Motor neuron (in vitro differentiated cells): ENCODE data around the gene CLDN22. TPM values are rescaled to one million over a fixed set of nuclear protein-coding genes. Genes with fewer than 3 reads are reported as not detected.
A peak's percentile ranks its signal among the peaks of the same experiment; 100 is the strongest.
"Not testable (repeated sequence)": the region's sequence is repeated elsewhere in the genome, so short reads cannot be mapped to it uniquely, and the experiment has no call there.

Experiments
- ATAC-seq, 8 experiments: fragments of 200-7000 bp; cut with Tn5 transposase; replicated peaks in 6 of 8; 2 replicates each; pipeline ENCODE4 v1.8.0; 2021; ENCODE audit warnings: mild to moderate bottlenecking in 8 of 8, moderate library complexity in 8 of 8
- H3K27ac ChIP-seq, 2 donors: fragments of 250-450 bp; sonication (Bioruptor Pico); 2 replicates each; pipeline ENCODE4 v1.9.0; 2021; ENCODE audit warnings: antibody characterized with exemption in 2 of 2, mild to moderate bottlenecking in 2 of 2, moderate library complexity in 1 of 2
- H3K4me1 ChIP-seq, 2 donors: fragments of 250-450 bp; sonication (Bioruptor Pico); replicated peaks in 1 of 2; 2 replicates each; pipeline ENCODE4 v1.6.1; 2021; ENCODE audit warnings: antibody characterized with exemption in 2 of 2, mild to moderate bottlenecking in 2 of 2, moderate library complexity in 1 of 2
- H3K4me3 ChIP-seq, 5 donors: fragments of 250-450 bp; sonication (Bioruptor Pico); 2 replicates each; pipeline ENCODE4 v1.9.0; 2021; ENCODE audit warnings: antibody characterized with exemption in 5 of 5, mild to moderate bottlenecking in 5 of 5, moderate library complexity in 4 of 5
- WGBS, 10 experiments: fragments of 450-650 bp; shearing (Covaris generic); methylation state at CpG; one replicate each; pipeline ENCODE4 v1.0.0; 2022; 5-methylcytosine and 5-hydroxymethylcytosine counted together
- in situ Hi-C, 9 experiments: fragments of 400-800 bp; cut with MboI; loops; one replicate each; pipeline ENCODE4 v1.15.0; 2021; ENCODE audit warnings: low sequenced_read_pairs in 9 of 9, low pct_unique_long_range_greater_than_20kb in 2 of 9; ENCODE audit not compliant: unreplicated experiment in 9 of 9
- total RNA-seq, 8 experiments: library from RNA; unstranded; fragments of 300-600 nt; gene quantifications; 2 replicates each; pipeline versions ENCODE4 v1.2.3 to v1.2.4, GENCODE V29; 2022

CLDN22 gene
- total RNA-seq, 8 experiments from 2014 or later = 0.14 to 0.46 (median 0.39) TPM; not detected in 2

GRCh38 chr4:183326853-183327252, 6.8 kb upstream of the CLDN22 start:
- H3K27ac ChIP-seq = no peak overlapping the region
- peak in 1 of 8 experiments; percentile 26 for ATAC-seq
- WGBS, 10 experiments = 63 to 100% (median 80%) methylated on average over 1 of the region's 2 CpGs; no CpG with 5 or more reads in 7 of the 10 experiments
- H3K4me1 ChIP-seq = no peaks in the 10 kb centered on the region
- in situ Hi-C loops = no loop called here
- H3K4me3 ChIP-seq = no peak overlapping the region

GRCh38 chr4:183326387-183326786, 6.3 kb upstream of the CLDN22 start:
- H3K27ac ChIP-seq, H3K4me3 ChIP-seq, ATAC-seq, in situ Hi-C loops, H3K4me1 ChIP-seq: not testable (repeated sequence)
- WGBS, 10 experiments = 60 to 92% (median 81%) methylated on average over 1 to 6 of the region's 6 CpGs; no CpG with 5 or more reads in 4 of the 10 experiments

DNA sequence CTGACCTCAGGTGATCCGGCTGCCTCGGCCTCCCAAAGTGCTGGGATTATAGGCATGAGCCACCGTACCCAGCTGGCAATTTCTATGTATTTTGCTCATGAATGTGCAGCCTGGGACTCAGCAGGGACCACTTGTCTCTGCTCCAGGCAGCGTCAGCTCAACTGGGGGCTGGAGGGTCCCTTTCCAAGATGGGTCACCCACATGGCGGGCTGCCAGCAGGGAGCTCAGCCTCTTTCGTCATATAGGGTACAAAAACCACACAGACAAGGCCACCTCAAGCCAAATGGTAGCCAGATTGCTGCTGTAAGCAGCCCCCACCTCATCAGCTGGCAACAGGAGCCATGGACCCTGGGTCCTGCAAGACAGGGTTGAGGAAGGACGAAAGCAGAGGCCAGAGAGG, 4.5 kb upstream of the CLDN22 start:
- in situ Hi-C loops = no loop called here
- Histone ChIP-seq H3K27ac (no peak overlapping the region), H3K4me1 (no peaks in the 10 kb centered on the region), H3K4me3 (no peak overlapping the region)
- 83 to 100% (median 100%) methylated on average over 1 to 4 of the region's 7 CpGs; no CpG with 5 or more reads in 4 of the 10 experiments for WGBS, 10 experiments
- no peak for ATAC-seq

DNA sequence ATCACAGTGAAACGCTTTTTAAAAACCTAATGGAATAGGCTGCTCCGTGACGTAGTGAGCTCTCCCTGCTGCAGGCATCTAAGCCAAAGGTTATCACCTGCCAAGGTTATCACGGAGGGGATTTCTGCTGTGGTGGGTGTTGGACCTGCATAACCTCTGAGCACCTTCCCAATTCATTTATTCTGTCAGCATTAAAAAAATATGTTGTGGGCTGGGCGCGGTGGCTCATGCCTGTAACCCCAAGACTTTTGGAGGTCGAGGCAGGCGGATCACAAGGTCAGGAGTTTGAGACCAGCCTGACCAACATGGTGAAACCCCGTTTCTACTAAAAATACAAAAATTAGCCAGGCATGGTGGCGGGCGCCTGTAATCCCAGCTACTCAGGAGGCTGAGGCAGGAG, 4.0 kb upstream of the CLDN22 start:
- H3K27ac ChIP-seq, H3K4me3 ChIP-seq, H3K4me1 ChIP-seq, ATAC-seq, in situ Hi-C loops: not testable (repeated sequence)
- WGBS, 10 experiments = 80 to 100% (median 91%) methylated on average over 1 to 5 of the region's 11 CpGs; no CpG with 5 or more reads in 2 of the 10 experiments

DNA sequence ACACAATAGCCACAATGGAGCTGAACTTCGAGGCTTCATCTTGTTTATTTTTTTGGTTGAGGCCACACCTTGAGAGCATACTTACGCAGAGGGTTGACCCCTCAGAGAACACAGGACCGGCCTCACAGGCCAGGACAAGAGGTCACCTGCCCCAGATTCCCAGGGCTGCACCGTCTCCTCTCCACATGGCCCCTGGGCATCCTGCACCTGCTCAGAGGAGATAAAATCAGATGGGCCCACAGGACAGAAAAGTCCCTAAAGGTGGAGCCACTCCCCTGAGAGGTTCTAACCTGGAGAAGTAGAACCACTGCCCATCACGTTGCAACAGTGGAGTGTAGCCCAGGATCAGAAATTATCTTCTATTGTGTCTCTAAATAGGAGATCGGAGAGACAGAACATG, 3.2 kb upstream of the CLDN22 start:
- WGBS, 10 experiments = 60 to 100% (median 91%) methylated on average over 1 to 3 of the region's 6 CpGs; no CpG with 5 or more reads in 2 of the 10 experiments
- Histone ChIP-seq H3K4me1 (no peaks in the 10 kb centered on the region), H3K27ac (no peak overlapping the region), H3K4me3 (no peak overlapping the region)
- ATAC-seq = no peak
- in situ Hi-C loops = no loop called here

DNA sequence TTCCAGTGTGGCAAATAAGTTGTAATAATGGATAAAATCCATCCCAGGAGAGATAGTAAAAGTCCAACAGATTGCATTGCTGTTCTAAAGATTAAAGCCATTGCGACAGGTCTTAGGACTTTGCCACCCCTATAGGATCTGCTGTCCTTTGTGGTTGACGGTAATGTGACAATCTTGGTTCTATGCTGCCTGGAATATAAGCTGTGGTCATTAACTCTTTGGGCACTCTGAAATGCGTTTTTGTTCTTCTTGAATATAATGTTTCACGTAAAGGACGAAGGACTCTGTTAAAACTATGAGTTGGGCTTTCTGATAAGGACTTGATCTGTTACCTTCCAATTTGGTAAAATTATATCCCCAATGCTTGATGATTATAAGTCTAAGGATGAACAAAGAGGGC, 2.2 kb upstream of the CLDN22 start, which contains the start of gene CLDN24:
Gene CLDN24, minus strand, starts transcription at position 101 of the 400 bp plus-strand sequence. Its CDS starts 0 bp downstream, at position 101.
- H3K4me1 ChIP-seq = no peaks in the 10 kb centered on the region
- H3K27ac ChIP-seq = no peak within 1 kb of the TSS
- no peak within 1 kb of the TSS for H3K4me3 ChIP-seq
- 83 to 100% (median 97%) methylated on average over 1 to 4 of the region's 5 CpGs for WGBS, 10 experiments
- no peak for ATAC-seq
- in situ Hi-C loops = no loop called here

DNA sequence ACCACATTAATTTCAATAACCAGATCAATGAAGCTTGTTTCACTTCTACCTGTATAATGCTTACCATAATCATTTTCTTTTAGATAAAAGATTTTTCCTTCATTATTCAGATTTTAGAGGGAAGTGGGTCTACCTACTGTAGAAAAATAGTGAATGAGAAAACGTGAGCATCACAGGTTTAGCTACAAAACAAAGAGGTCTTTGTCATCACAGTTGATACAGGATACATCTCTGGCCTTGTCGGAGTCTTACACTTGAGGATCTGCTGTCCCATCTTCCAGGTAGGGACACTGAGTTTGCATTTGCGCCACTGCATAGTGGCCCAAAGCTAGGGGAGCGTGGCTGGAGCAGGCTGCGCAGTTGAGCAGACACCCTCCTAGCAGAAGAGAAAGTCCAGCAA, 1.4 kb upstream of the CLDN22 start:
- no peak overlapping the region for H3K27ac ChIP-seq
- in situ Hi-C loops = no loop called here
- WGBS, 10 experiments = 50 to 100% (median 100%) methylated on average over 1 to 2 of the region's 5 CpGs
- H3K4me3 ChIP-seq = no peak overlapping the region
- no peak for ATAC-seq
- H3K4me1 ChIP-seq = no peaks in the 10 kb centered on the region

GRCh38 chr4:183321079-183321478, 1.0 kb upstream of the CLDN22 start:
- no peak for ATAC-seq
- no peak overlapping the region for H3K4me3 ChIP-seq
- WGBS, 10 experiments = 67 to 100% (median 93%) methylated on average over 1 to 2 of the region's 2 CpGs; no CpG with 5 or more reads in 1 of the 10 experiments
- no peaks in the 10 kb centered on the region for H3K4me1 ChIP-seq
- in situ Hi-C loops = no loop called here
- no peak overlapping the region for H3K27ac ChIP-seq

DNA sequence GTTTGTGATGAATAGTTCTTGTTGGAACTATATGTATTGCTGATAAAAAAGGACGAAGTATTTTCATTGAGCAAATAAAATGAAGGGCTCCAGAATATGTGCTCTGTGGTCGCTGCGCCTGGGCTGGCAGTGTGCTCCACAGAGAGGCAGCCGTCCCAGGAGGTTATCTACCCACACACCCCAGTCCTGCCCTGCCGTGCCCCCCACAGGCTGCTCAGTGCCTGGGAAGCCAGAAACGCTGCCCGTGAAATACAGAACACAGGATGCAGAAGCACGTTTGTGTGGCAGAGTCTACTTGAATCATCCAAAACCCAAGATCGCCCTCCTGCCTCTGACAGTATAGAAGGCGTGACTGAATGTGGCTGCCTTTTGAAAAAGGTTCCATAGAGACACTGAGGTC, 1.4 kb downstream of the CLDN22 start:
- no peak for ATAC-seq
- no peaks in the 10 kb centered on the region for H3K4me1 ChIP-seq
- in situ Hi-C loops = no loop called here
- 40 to 100% (median 92%) methylated on average over 1 to 9 of the region's 10 CpGs; no CpG with 5 or more reads in 1 of the 10 experiments for WGBS, 10 experiments
- H3K4me3 ChIP-seq = no peak overlapping the region
- no peak overlapping the region for H3K27ac ChIP-seq

DNA sequence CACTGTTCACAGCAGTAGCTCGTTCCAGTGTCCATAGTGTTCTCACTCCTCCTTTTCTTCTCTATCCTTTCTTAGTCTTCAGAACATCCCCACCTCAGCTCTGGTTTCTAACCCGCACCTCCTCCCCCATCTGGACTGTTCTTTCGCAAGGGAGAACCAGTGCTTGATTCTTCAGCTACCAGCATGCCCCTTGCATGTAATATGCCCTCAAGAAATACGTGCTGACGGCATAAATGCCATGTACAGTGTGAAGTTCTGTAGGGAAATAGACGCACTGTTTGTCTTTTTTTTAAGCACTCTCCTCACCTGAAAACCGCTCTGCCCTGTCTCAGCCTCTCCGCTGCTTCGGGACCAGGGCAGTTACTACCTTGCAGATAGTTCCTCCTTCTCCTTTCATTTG, 5.3 kb downstream of the CLDN22 start:
- Histone ChIP-seq H3K4me3 (no peak overlapping the region), H3K27ac (no peak overlapping the region), H3K4me1 (no peaks in the 10 kb centered on the region)
- 88 to 100% (median 92%) methylated on average over 1 to 9 of the region's 9 CpGs; no CpG with 5 or more reads in 1 of the 10 experiments for WGBS, 10 experiments
- no peak for ATAC-seq
- in situ Hi-C loops = no loop called here

DNA sequence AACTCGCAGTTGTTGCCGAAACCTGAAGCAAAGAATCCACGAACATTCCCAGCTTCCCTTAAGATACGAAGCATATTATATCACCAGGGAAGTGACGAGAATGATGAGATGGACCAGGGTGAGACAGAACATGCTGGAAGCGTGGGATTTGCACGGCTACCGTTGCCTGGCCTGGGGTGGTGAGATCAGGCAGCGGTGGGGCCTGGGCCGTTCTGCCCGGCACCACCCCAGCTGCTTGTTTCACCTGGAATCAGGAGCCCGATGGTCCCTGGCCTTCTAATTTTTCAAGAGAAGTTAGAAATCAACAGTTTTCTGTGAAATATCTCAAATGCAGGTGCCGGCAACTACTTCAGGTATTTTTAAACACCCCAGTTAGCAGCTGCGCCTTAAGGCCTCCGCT, 5.7 kb downstream of the CLDN22 start:
- no peak for ATAC-seq
- H3K27ac ChIP-seq = no peak overlapping the region
- 93 to 100% (median 100%) methylated on average over 2 to 15 of the region's 15 CpGs; no CpG with 5 or more reads in 2 of the 10 experiments for WGBS, 10 experiments
- in situ Hi-C loops = no loop called here
- no peaks in the 10 kb centered on the region for H3K4me1 ChIP-seq
- no peak overlapping the region for H3K4me3 ChIP-seq

- Histone ChIP-seq H3K4me3 (no peak overlapping the region), H3K4me1 (no peaks in the 10 kb centered on the region), H3K27ac (no peak overlapping the region)
- WGBS, 10 experiments = 50 to 100% (median 80%) methylated on average over 1 to 3 of the region's 5 CpGs; no CpG with 5 or more reads in 4 of the 10 experiments
- no peak for ATAC-seq
- in situ Hi-C loops = no loop called here
These were observed 7.2 kb downstream of the CLDN22 start for GRCh38 chr4:183312841-183313240.

DNA sequence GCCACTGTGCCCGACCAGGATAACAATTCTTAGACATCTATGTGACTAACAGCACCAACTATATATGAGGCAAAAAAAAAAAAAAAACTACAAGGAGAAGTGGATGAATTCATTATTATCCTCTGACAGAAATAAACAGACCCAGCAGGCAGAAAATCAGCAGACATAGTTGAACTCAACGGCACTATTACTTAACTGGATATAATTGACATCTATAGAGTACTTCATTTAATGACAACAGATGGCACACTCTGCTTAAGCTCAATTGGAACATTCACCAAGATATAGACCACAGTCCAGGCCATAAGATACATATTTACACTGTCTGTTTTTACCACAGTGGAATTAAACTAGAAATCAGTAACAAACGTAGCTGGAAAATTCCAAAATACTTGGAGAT, 13.3 kb downstream of the CLDN22 start:
- in situ Hi-C loops = no loop called here
- WGBS, 10 experiments = 53 to 100% (median 100%) methylated on average over 1 to 3 of the region's 3 CpGs; no CpG with 5 or more reads in 1 of the 10 experiments
- Histone ChIP-seq H3K4me3 (no peak overlapping the region), H3K27ac (no peak overlapping the region), H3K4me1 (no peaks in the 10 kb centered on the region)
- no peak for ATAC-seq

- in situ Hi-C loops = no loop called here
- Histone ChIP-seq H3K4me3 (no peak overlapping the region), H3K4me1 (peaks cover 3 to 6% of the 10 kb centered on the region in 2 donors), H3K27ac (no peak overlapping the region)
- WGBS, 10 experiments = 90 to 100% (median 98%) methylated on average over 1 to 2 of the region's 2 CpGs; no CpG with 5 or more reads in 4 of the 10 experiments
- ATAC-seq = no peak
These were observed 15.5 kb downstream of the CLDN22 start for GRCh38 chr4:183304538-183304937.
